HepG2 (cell line): ENCODE data around the gene ANKRD13D. TPM values are rescaled to one million over a fixed set of nuclear protein-coding genes. Genes with fewer than 3 reads are reported as not detected.

Experiments
- EEA1 ChIP-seq: sonication (generic); formaldehyde crosslinking; IDR thresholded peaks from 2 replicates; pipeline ENCODE4 v1.5.1; 2020; ENCODE audit warnings: mild to moderate bottlenecking, missing genetic modification reagents, borderline replicate concordance
- GABPB1 ChIP-seq: IDR thresholded peaks from 2 replicates; pipeline ENCODE4 v1.6.1; 2016; ENCODE audit warnings: mild to moderate bottlenecking, missing genetic modification reagents, moderate library complexity, missing compliant biosample characterization
- HNRNPH1 ChIP-seq: fragments of 200-400 bp; formaldehyde crosslinking; optimal IDR thresholded peaks from 2 replicates; pipeline ENCODE3; 2017; ENCODE audit warnings: mild to moderate bottlenecking, low read depth, low read length
- POGZ ChIP-seq: sonication (generic); formaldehyde crosslinking; IDR thresholded peaks from 2 replicates; pipeline ENCODE4 v1.4.0; 2020; ENCODE audit warnings: mild to moderate bottlenecking, missing genetic modification reagents
- POLR2A ChIP-seq, 2 experiments: IDR thresholded peaks; 2 replicates each; pipeline ENCODE4 v1.6.1; 2011; ENCODE audit warnings: low read depth in 2 of 2, low read length in 2 of 2, mild to moderate bottlenecking in 1 of 2, moderate library complexity in 1 of 2; ENCODE audit not compliant: insufficient read depth in 1 of 2
- RBFOX2 ChIP-seq: fragments of 200-400 bp; formaldehyde crosslinking; IDR thresholded peaks from 2 replicates; pipeline ENCODE4 v1.6.1; 2017; ENCODE audit warnings: low read depth, mild to moderate bottlenecking, low read length
- SMARCC2 ChIP-seq: fragments of 450-650 bp; IDR thresholded peaks from 2 replicates; pipeline ENCODE4 v1.6.1; 2017; ENCODE audit warnings: antibody characterized with exemption, mild to moderate bottlenecking
- THAP9 ChIP-seq: sonication (generic); formaldehyde crosslinking; IDR thresholded peaks from 2 replicates; pipeline ENCODE4; 2020; ENCODE audit warnings: missing genetic modification reagents, mild to moderate bottlenecking, borderline replicate concordance
- XRCC5 ChIP-seq: fragments of 200-400 bp; formaldehyde crosslinking; optimal IDR thresholded peaks from 2 replicates; pipeline ENCODE3; 2017; ENCODE audit warnings: mild to moderate bottlenecking, low read length
- ZBED4 ChIP-seq: sonication (generic); formaldehyde crosslinking; IDR thresholded peaks from 2 replicates; pipeline ENCODE4 v1.4.0; 2020; ENCODE audit warnings: missing genetic modification reagents, borderline replicate concordance
- ZNF232 ChIP-seq: sonication (generic); formaldehyde crosslinking; IDR thresholded peaks from 2 replicates; pipeline ENCODE4 v1.4.0; 2020; ENCODE audit warnings: missing genetic modification reagents, borderline replicate concordance
- ZNF263 ChIP-seq: sonication (generic); formaldehyde crosslinking; IDR thresholded peaks from 2 replicates; pipeline ENCODE4 v1.4.0; 2020; ENCODE audit warnings: missing genetic modification reagents
- ZNF44 ChIP-seq: sonication (generic); formaldehyde crosslinking; IDR thresholded peaks from 2 replicates; pipeline ENCODE4 v1.5.1; 2020; ENCODE audit warnings: mild to moderate bottlenecking, missing genetic modification reagents
- ZNF501 ChIP-seq: sonication (generic); formaldehyde crosslinking; IDR thresholded peaks from 2 replicates; pipeline ENCODE4 v1.5.1; 2020; ENCODE audit warnings: mild to moderate bottlenecking, moderate library complexity, missing genetic modification reagents
- ZNF574 ChIP-seq: sonication (generic); formaldehyde crosslinking; IDR thresholded peaks from 2 replicates; pipeline ENCODE4 v1.4.0; 2020; ENCODE audit warnings: missing genetic modification reagents
- polyA plus RNA-seq, 8 experiments: library from polyadenylated mRNA; depleted of rRNA in 3 of 8; stranded (reverse) in 7 of 8; unstranded in 1 of 8; fragments of >200 nt; fragmentation: Illumina TruSeq in 4 of 8; extraction: Trizol in 4 of 8; gene quantifications; 2 replicates each; pipeline versions ENCODE4 v1.2.1 to v1.2.3, GENCODE V29; 2011 to 2016; ENCODE audit warnings: low read depth in 4 of 8, missing spikeins in 1 of 8, mixed read lengths in 1 of 8; ENCODE audit not compliant: insufficient read depth in 1 of 8
- total RNA-seq, 5 experiments: library from RNA; depleted of rRNA; stranded (reverse); fragments of >200 nt; fragmentation: Illumina TruSeq; extraction: Trizol; gene quantifications; 2 replicates each; pipeline ENCODE4 v1.2.3, GENCODE V29; 2016; ENCODE audit warnings: low read depth in 1 of 5
- TF ChIP-seq, protein P1 (sequence below): IDR thresholded peaks from 2 replicates; pipeline ENCODE4 v1.6.1; 2018; ENCODE audit warnings: missing genetic modification reagents, mild to moderate bottlenecking, missing compliant biosample characterization
- TF ChIP-seq, protein P2 (sequence below): sonication (generic); formaldehyde crosslinking; IDR thresholded peaks from 2 replicates; pipeline ENCODE4 v1.8.0; 2022; ENCODE audit warnings: mild to moderate bottlenecking, missing genetic modification reagents; ENCODE audit not compliant: insufficient replicate concordance

Gene ANKRD13D
- total and polyA plus RNA-seq, 2 of the 13 experiments (the other 11 are each of a cell fraction or from before 2014, with no cell fraction given), result 18.6 to 27.3 TPM

GRCh38 chr11:67266449-67267187 is 22.5 kb upstream of the ANKRD13D start, which contains the start of gene GRK2 (continued):
- TF ChIP-seq THAP9 (no peak), ZBED4 (CRISPR knock-in tag) (no peak), POLR2A (IDR thresholded peaks at IDR 0.05; ENCODE audit: insufficient read depth in 1 of 2, low read depth in 2 of 2, low read length in 2 of 2) (no peak), ZNF263 (CRISPR knock-in tag) (no peak), XRCC5 (no peak), ZNF232 (CRISPR knock-in tag) (0 out of 2 replicates have a peak, but pooled peaks have one; percentile 53), ZNF44 (CRISPR knock-in tag) (no peak), EEA1 (CRISPR knock-in tag) (no peak), POGZ (no peak), ZNF574 (CRISPR knock-in tag) (peak; percentile 7; the same call in 1 of the 2 replicates), HNRNPH1 (no peak), GABPB1 (no peak; the same call in 1 of the 2 replicates), ZNF501 (CRISPR knock-in tag) (no peak), RBFOX2 (peak; percentile 47), SMARCC2 (no peak)
- TF ChIP-seq, protein P1, sequence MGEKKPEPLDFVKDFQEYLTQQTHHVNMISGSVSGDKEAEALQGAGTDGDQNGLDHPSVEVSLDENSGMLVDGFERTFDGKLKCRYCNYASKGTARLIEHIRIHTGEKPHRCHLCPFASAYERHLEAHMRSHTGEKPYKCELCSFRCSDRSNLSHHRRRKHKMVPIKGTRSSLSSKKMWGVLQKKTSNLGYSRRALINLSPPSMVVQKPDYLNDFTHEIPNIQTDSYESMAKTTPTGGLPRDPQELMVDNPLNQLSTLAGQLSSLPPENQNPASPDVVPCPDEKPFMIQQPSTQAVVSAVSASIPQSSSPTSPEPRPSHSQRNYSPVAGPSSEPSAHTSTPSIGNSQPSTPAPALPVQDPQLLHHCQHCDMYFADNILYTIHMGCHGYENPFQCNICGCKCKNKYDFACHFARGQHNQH (CRISPR knock-in tag), result no peak
- TF ChIP-seq, protein P2, sequence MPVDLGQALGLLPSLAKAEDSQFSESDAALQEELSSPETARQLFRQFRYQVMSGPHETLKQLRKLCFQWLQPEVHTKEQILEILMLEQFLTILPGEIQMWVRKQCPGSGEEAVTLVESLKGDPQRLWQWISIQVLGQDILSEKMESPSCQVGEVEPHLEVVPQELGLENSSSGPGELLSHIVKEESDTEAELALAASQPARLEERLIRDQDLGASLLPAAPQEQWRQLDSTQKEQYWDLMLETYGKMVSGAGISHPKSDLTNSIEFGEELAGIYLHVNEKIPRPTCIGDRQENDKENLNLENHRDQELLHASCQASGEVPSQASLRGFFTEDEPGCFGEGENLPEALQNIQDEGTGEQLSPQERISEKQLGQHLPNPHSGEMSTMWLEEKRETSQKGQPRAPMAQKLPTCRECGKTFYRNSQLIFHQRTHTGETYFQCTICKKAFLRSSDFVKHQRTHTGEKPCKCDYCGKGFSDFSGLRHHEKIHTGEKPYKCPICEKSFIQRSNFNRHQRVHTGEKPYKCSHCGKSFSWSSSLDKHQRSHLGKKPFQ (CRISPR knock-in tag), result no peak
